Lung microvascular endothelial cell (primary cell): ENCODE data around the gene PRSS2. TPM values are rescaled to one million over a fixed set of nuclear protein-coding genes. Genes with fewer than 3 reads are reported as not detected.
A peak's percentile ranks its signal among the peaks of the same experiment; 100 is the strongest.

ENCODE experiments used
- DNase-seq, 2 donors: peaks; one replicate each; pipeline versions ENCODE4 v3.0.0 to v3.0.0-alpha.2; 2010; ENCODE audit warnings: low read depth in 2 of 2
- total RNA-seq: library from RNA; depleted of rRNA; stranded (reverse); fragments of >200 nt; gene quantifications from 2 replicates; pipeline ENCODE4 v1.2.1, GENCODE V29; 2014

The PRSS2 gene
- total RNA-seq, 1 donor from 2014 or later, result not detected

- DNase-seq, result no peak
These were observed 16.4 kb downstream of the PRSS2 start for GRCh38 chr7:142787034-142787768.

- DNase-seq, result no peak
These were observed 17.0 kb downstream of the PRSS2 start for GRCh38 chr7:142787783-142788182.

- DNase-seq, result no peak
These were observed 17.8 kb downstream of the PRSS2 start for GRCh38 chr7:142788303-142789289.

DNA sequence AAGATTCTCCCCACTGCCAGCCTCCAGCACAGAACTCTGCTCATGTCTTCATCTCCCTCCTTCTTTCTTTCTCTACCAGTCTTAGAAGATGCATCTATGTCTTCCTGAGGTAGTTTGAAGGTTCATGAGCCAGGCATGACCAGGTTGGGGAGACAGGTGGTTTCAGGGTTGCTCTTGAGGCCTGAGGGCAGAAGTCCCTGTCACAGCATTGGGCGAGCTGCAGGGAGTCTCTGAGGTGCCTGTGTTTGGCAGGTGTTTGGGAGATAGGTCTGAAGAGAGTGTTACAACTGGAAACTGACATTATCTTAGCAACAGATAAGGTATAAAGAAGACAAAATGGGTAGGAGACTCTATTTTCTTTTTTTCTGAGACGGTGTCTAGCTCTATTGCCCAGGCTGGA lies 18.7 kb downstream of the PRSS2 start:
- no peak for DNase-seq

DNA sequence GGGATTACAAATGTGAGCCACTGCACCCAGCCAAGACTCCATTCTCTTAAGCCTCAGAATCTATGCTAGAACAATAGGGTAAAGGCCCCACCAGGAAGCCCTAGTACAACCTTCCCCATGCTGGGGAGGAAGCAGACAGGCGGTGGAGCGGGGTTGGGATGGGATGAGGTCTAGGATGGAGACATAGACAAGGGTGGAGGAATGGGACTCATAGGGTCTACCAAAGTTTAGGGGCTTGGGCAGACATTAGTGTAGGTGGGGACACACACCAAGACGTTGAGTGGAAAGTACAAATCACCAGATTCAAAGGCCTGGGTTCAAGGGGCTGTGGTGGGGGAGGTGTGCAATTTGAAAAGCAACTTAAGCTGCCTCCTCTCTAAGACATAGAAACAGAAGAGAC lies 19.3 kb downstream of the PRSS2 start:
- DNase-seq, result no peak

- DNase-seq, result no peak
These were observed 19.8 kb downstream of the PRSS2 start for GRCh38 chr7:142790555-142790954.

DNA sequence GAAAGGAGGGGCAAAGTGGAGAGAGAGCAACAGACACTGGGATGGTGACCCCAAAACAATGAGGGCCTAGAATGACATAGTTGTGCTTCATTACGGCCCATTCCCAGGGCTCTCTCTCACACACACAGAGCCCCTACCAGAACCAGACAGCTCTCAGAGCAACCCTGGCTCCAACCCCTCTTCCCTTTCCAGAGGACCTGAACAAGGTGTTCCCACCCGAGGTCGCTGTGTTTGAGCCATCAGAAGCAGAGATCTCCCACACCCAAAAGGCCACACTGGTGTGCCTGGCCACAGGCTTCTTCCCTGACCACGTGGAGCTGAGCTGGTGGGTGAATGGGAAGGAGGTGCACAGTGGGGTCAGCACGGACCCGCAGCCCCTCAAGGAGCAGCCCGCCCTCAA lies 20.7 kb downstream of the PRSS2 start:
- no peak for DNase-seq

DNA sequence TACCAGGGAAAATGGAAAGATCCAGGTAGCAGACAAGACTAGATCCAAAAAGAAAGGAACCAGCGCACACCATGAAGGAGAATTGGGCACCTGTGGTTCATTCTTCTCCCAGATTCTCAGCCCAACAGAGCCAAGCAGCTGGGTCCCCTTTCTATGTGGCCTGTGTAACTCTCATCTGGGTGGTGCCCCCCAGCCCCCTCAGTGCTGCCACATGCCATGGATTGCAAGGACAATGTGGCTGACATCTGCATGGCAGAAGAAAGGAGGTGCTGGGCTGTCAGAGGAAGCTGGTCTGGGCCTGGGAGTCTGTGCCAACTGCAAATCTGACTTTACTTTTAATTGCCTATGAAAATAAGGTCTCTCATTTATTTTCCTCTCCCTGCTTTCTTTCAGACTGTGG lies 21.4 kb downstream of the PRSS2 start:
- no peak for DNase-seq

DNA sequence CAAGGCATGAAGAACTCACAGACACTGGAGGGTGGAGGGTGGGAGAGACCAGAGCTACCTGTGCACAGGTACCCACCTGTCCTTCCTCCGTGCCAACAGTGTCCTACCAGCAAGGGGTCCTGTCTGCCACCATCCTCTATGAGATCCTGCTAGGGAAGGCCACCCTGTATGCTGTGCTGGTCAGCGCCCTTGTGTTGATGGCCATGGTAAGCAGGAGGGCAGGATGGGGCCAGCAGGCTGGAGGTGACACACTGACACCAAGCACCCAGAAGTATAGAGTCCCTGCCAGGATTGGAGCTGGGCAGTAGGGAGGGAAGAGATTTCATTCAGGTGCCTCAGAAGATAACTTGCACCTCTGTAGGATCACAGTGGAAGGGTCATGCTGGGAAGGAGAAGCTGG lies 21.8 kb downstream of the PRSS2 start:
- no peak for DNase-seq

- no peak for DNase-seq
These were observed 22.4 kb downstream of the PRSS2 start for GRCh38 chr7:142793156-142793555.

DNA sequence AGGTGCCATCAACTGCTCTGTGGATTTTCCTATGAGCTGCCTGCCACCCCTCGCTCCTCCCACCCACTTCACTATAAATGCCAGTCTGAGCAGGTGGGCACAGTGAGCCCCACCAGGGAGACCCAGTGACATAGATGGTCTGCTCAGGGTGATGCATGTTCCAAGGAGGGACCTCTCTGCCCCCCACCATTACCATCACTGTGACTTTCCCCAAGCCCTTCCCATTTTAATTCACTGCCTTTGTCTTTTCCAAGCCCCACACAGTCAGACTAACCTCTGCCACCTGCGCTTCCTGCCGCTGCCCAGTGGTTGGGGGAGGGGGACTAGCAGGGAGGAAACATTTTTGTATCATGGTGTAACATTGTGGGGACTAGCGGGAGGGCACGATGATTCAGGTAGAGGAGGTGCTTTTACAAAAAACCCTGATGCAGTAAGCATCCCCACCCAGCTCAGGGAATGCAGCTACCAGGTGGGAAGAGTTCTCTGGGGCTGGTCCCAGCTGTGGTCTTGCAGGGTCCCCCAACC lies 24.6 kb downstream of the PRSS2 start:
- peak in 1 of 2 donors; percentile 32 for DNase-seq

DNA sequence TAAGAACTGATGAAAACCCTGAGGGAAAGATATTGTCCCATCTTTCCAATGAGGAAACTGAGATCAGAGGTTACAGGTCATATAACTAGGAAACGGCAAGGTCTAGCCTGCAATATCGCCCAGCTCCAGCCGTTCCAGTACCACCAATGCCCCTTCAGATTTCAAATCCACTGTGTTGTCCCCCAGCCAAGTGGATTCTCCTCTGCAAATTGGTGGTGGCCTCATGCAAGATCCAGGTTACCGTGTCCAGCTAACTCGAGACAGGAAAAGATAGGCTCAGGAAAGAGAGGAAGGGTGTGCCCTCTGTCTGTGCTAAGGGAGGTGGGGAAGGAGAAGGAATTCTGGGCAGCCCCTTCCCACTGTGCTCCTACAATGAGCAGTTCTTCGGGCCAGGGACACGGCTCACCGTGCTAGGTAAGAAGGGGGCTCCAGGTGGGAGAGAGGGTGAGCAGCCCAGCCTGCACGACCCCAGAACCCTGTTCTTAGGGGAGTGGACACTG lies 25.3 kb downstream of the PRSS2 start:
- no peak for DNase-seq

GRCh38 chr7:142796501-142797390 lies 26.0 kb downstream of the PRSS2 start:
- DNase-seq, result peak in 1 of 2 donors; percentile 23

- no peak for DNase-seq
These were observed 26.9 kb downstream of the PRSS2 start for GRCh38 chr7:142797391-142798377.

GRCh38 chr7:142798451-142799436 lies 28.0 kb downstream of the PRSS2 start:
- no peak for DNase-seq

DNA sequence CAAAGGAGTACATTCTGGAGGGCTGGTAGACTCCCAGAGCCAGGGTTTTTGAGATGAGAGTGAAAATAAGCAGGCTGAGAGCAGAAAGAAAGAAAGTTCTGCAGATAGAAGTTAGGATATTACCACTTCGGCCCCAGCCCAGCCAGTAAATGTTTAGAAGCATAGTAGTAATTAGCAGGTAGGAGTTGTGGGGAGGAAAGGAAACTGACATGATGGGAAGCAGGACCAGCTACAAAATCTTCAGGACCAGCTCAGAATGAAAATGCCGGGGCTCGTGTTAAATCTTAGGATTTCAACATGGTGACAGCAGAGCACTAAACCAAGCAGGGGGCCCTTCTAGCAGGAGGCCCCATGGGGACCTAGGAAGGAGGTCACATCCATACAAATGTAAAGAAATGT lies 28.7 kb downstream of the PRSS2 start:
- DNase-seq, result no peak

DNA sequence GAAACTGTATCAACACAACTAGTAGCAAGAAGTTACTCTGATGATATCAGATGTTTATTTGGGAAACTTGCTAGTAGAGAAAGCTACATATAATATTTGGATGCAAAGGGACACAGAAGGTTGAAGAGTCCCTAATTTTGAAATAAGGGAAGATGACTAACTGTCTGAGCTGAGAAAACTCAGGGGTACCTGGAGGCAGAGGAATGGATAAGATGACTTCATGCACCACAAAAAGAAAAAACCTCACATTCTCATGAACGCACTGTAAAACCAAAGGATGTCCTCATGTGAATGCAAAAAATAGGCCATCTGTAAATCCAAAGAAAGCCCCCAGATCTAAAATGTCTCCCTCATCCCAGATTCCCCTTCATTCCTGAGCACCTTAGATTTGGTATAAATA lies 29.3 kb downstream of the PRSS2 start:
- no peak for DNase-seq

- no peak for DNase-seq
These were observed 30.0 kb downstream of the PRSS2 start for GRCh38 chr7:142800699-142801260.
